Activated CD8-positive, alpha-beta memory T cell treated with anti-CD3 and anti-CD28 coated beads for 48 hours (primary cell): ENCODE results near the gene NOP58.
A peak's percentile ranks its signal among the peaks of the same experiment; 100 is the strongest.
"Not testable (repeated sequence)": the region's sequence is repeated elsewhere in the genome, so short reads cannot be mapped to it uniquely, and the experiment has no call there.

Source experiments
- DNase-seq, 3 experiments: peaks; one replicate each; pipeline ENCODE4 v3.0.0-alpha.2; 2020; ENCODE audit warnings: low read depth in 2 of 3, low spot score in 2 of 3

The NOP58 gene

GRCh38 chr2:202265467-202266277 is at the start of gene NOP58:
Gene NOP58, plus strand, starts transcription at chr2:202265763. Its CDS starts 179 bp downstream, at chr2:202265942.
- peak; percentile 60 to 77 (median 67) for DNase-seq

GRCh38 chr2:202221873-202222272 is 43.7 kb upstream of the NOP58 start:
- DNase-seq: no peak

DNA sequence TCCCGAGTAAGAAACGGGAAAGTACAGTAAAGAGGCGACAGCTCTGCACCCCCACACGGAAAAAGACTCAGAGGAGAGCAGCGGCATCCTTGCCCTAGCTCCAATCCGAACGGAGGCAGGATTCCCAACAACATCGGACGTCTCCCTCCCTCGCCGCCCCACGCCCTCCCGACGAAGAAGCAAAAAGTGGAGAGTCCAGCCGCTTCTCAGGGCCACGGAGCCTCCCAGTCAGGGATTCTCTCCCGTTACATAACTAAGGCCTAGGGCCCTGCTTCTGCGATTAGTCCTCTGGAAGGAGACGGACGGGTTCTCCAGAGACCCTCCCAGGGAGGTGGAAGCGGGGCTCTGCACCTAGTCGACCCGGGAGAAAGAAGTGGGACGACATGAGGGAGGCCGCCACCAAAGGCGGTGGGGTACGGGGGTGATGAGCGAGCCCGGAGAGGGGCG is 27.8 kb upstream of the NOP58 start:
- peak in 2 of 3 experiments; percentile 14 to 18 for DNase-seq

- DNase-seq: peak; percentile 72 to 83 (median 79)
Measured at GRCh38 chr2:202238234-202239197, 27.0 kb upstream of the NOP58 start, which contains the start of gene SUMO1. Gene SUMO1, minus strand, starts transcription at chr2:202238597. Its CDS starts 146 bp downstream, at chr2:202238451.

DNA sequence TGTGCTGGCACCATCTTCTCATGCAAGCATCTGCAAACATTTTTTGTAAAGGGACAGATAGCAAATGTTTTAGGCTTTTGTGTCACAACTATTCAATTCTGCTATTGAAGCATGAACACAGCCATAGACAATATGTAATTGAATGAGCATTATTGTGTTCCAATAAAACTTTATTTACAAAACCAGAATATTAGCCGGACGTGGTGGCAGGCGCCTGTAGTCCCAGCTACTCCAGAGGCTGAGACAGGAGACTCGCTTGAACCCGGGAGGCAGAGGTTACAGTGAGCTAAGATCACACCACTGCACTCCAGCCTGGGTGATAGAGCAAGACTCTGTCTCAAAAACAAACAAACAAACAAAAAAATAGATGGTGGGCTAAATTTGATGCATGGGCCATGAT is 17.9 kb upstream of the NOP58 start:
- DNase-seq: not testable (repeated sequence)

GRCh38 chr2:202249521-202250253 is 15.9 kb upstream of the NOP58 start:
- DNase-seq: no peak

DNA sequence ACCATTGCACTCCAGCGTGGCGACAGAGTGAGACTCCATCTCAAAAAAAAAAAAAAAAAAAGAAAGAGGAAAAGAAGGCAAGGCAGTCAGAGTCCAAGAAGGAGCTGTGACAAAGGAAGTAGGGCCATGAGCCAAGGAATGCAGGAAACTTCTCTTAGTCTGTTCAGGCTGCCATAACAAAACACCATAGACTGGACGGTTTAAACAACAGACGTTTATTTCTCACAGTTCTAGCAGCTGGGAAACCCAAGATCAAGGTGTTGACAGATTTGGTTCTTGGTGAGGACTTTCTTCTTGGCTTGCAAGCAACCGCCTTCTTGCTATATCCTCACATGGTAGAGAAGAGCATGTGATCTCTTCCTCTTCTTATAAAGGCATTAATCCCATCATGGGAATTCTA is 14.1 kb upstream of the NOP58 start:
- DNase-seq: no peak

- DNase-seq: no peak
Measured at GRCh38 chr2:202261531-202261930, 4.0 kb upstream of the NOP58 start.

DNA sequence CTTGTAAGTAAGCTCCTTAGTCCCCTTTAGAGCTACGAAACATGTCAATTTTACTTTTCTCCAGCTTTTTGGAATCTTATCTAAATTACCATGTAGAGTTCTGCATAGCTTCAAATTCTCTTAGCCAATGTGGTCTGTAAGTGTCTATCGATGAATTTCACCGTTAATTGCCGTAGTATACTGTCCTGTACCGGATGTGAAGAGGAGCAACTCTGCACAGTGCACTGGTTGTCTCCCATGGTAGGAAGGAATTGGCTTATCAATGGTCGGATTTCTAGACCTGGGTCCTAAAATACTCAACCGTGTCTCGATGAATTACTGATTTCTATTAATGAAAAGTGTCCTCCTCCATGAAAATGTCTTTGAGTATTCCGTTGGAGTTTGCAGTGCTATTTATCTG is 1.9 kb downstream of the NOP58 start:
- DNase-seq: no peak

DNA sequence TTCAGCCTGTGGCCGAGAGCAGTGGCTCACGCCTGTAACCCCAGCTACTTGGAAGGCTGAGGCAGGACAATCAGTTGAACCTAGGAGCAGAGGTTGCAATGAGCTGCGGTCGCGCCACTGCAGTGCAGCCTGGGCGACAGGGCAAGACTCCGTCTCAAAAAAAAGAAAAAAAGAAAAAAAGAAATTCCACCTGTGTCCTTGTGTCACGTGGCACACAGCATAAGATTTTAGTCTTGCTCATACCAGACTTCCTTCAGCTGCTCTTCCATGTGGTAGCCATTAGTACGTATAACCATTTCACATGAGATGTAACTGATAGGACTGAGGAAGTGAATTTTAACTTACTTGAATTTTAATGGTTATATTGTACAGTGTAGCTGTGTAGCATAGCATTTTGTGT is 4.0 kb downstream of the NOP58 start:
- DNase-seq: no peak

DNA sequence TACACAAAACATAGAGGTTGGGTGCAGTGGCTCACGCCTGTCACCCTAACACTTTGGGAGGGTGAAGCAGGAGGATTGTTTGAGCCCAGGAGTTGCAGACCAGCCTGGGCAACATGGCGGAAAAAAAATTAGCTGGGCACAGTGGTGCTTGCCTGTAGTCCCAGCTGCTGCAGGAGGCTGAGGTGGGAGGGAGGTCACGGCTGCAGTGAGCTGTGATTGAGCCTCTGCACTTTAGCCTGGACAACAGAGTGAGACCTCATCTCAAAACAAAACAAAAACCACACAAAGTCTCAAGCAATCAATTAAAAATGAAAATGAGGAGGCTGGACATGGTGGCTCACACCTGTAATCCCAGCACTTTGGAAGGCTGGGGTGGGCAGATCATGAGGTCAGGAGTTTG is 4.9 kb downstream of the NOP58 start:
- DNase-seq: no peak

GRCh38 chr2:202276078-202276720 is 10.6 kb downstream of the NOP58 start:
- DNase-seq: not testable (repeated sequence)

- DNase-seq: no peak
Measured at GRCh38 chr2:202278036-202278760, 12.6 kb downstream of the NOP58 start.

- DNase-seq: no peak
Measured at GRCh38 chr2:202278944-202279343, 13.4 kb downstream of the NOP58 start.

DNA sequence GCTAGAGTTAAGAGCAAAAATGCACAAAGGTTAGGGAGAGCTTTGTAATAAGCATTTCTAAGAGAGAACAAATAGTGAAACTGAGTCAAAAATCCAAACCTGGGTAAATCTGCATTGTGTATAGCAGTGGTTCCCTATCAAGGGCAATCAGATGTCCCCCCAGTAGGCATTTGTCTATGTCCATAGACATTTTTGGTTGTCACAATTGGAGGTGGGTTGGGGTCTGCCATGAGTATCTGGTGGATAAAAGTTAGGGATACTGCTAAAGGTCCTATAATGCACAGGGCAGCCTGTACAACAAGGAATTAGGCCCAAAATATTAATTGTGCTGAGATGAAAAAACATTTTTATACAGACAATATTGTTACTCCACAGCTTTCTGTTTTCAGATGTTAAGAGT is 21.0 kb downstream of the NOP58 start:
- no peak for DNase-seq

- no peak for DNase-seq
Measured at GRCh38 chr2:202289394-202290204, 24.0 kb downstream of the NOP58 start.

DNA sequence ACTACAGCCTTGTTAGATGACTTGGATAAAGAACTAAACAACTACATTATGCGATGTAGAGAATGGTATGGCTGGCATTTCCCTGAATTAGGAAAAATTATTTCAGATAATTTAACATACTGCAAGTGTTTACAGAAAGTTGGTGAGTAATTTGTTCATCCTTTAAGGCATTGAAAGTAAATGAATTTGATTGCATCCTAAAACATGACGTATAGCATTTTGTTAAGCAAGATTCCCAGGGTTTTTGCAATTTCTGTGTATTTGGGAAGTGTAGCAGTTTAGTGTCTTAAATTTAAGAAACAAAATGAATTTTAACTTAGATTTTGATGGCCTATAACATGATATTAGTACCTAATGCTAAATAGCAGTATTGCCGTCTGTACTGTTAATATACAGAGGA is 24.8 kb downstream of the NOP58 start:
- DNase-seq: no peak

DNA sequence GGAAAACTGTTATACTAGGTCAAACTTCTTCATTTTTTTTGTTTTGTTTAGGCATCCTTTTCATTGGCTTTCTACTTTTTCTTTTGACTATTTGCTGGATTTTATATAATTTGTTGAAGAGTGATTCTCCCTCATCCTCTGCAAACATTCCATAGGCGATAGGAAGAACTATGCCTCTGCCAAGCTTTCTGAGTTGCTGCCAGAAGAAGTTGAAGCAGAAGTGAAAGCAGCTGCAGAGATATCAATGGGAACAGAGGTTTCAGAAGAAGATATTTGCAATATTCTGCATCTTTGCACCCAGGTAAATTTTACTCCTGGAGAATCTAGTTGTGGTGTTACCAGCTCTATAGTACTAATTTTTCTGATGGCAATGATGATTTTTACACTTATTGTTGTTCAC is 25.4 kb downstream of the NOP58 start:
- no peak for DNase-seq

GRCh38 chr2:202299712-202300111 is 34.1 kb downstream of the NOP58 start:
- DNase-seq: no peak
